ENCODE results near the gene CCDC85C.

Gene CCDC85C

GRCh38 chr14:99587460-99588278 lies 16.3 kb downstream of the CCDC85C start:
- no peak for DNase-seq

- no peak for DNase-seq
Observed at GRCh38 chr14:99586761-99587459, 17.1 kb downstream of the CCDC85C start.

DNA sequence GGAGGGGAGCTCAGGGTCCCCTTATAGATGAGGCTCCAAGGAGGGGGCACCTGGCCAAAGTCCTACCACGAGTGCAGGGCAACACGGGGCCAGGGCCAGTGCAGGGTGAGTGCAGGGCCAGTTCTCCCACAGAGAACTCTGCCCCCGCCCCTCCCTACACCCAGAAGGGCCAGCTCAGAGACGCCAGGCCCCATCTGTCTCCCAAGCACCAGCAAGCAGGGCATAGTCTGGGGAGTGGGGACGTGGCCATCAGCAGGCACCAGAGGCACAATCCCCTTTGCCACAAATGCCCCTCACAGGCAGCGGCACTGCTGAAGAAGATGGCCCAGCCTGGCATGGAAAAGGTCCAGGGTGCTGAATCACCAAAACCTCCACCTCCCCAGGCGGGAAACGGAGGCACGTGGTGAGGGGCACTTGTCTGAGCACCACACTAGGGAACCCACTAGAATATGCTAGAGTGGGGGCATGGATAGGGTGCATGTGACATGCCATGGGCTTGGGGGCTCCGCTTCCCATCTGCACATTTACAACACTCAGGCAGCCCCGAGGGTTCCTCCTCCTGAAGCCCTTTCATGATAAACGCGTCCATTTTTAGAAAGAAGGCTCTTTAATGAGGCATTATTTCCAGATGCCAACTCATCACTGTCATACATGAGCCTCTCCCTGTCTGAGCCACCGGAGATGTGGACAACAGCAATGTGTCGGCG lies 17.8 kb downstream of the CCDC85C start:
- DNase-seq, result no peak

DNA sequence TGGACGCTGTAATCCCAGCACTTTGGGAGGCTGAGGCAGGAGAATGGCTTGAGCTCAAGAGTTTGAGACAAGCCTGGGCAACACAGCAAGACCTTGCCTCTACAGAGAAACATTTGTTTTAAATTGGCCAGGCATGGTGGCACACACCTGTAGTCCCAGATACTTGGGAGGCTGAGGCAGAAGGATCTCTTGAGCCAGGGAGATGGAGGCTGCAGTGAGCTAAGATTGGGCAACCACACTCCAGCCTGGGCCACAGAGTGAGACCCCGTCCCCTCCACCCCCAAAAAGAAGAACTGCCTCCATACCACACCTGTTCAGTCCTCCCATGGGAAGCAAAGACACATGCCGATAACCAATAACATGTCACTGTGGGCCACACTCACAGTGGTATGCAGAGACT lies 19.2 kb downstream of the CCDC85C start:
- no peak for DNase-seq

DNA sequence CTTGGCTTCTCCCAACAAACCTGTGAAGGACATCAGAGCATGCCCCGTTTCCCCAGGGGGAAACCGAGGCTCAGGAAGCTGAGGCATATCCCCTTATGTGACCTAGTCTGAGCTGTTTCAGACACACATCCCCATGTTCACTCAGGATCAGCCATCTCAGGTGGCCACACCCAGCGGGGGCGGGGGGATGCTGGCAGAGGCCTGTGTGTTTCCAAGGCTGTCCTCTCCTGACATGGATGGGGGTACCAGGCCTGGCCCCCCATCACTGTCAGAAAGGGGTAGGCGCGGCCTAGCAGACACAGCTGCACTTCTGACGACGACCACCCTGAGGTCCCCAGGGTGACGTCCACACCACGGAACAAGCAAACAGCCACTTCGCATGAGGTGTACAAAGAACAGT lies 22.1 kb downstream of the CCDC85C start:
- no peak for DNase-seq

DNA sequence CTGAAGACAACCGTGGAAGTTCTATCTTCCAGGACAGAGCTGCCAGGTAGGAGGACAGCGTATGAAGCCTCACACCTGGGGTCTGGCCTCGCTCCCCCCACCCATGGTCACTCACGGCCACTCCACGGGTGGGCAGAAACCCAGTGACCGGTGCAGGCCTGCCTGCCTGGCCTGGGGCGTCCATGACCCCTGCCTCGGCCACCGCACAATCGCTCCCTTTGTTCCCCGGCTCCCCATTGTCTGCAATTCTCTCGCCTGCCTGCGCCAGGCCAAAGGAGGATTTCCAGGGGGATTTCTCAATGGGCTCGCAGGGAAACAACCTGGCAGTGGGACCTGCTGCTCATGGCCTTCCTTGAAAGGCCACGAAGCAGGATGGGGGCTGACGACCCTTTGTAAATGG lies 22.6 kb downstream of the CCDC85C start:
- DNase-seq, result peak in 1 of 2 donors; percentile 32

DNA sequence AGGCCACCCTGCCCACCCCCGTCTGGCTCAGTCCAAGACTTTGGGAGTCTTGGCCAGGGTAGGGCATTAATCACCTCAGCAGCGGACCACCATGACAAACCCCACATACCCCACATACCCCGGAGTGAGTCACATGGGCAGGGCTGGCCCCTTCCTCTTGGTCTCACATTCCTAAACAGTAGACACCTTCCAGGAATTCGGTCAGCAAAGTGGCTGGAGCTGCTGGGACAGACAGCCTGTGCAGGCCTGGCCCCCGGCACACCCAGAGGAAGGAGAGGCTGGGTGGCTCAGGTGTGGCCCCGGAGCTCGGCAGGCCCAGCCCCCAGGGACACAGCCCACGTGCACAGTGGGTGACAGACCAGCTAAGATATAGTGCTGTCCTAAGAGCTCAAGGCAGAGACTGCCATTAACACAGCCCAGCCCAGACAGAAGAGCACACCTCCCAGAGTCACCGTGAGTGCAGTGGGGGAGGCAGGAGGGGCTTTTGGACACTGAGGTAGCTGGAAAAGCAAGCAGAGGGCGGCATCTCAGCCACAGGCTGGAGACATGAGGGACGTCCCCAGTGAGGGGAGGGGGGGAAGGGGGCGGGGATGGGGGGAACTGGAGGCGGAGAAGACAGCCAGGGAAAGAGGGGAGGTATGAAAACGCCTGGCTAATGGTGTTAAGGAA lies 24.0 kb downstream of the CCDC85C start:
- DNase-seq, result no peak

DNA sequence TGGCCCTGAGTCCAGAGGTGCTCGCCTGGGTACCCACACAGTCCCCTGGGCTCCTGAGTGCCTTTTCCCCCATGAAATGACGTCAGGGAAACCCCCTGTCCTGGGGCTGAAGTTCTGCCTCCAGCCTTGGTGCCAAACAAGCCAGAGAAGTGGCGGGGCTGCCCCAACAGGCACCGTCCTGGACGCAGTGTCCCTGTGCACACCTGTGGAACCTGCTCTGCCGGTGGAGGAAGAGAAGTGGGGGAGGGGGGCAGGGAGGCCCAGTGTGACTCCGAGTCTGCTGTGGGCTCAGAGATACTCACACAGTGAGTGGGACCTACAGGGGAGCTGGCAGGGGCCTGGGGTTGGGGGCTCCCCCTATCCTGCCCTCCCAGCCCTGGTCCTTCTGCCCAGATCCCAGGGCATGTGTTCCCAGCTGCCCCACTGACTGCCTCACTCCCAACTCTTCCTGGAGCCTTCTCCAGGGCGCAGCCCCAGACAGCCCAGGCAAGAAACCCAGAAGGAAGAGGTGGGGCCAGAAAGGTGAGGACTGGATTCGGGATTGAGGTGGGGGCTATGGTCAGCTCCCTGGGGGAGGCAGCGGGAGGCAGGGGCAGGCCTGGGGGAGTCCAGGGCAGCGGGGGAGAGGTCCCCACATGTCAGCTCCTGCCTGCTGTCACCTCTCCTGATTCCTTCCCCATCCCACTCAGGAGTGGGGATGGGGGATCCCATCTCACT lies 24.7 kb downstream of the CCDC85C start:
- no peak for DNase-seq

- DNase-seq, result no peak
Observed at GRCh38 chr14:99578541-99579101, 25.4 kb downstream of the CCDC85C start.

GRCh38 chr14:99576761-99577705 lies 27.0 kb downstream of the CCDC85C start:
- DNase-seq, result no peak

- DNase-seq, result no peak
Observed at GRCh38 chr14:99576304-99576703, 27.7 kb downstream of the CCDC85C start.

DNA sequence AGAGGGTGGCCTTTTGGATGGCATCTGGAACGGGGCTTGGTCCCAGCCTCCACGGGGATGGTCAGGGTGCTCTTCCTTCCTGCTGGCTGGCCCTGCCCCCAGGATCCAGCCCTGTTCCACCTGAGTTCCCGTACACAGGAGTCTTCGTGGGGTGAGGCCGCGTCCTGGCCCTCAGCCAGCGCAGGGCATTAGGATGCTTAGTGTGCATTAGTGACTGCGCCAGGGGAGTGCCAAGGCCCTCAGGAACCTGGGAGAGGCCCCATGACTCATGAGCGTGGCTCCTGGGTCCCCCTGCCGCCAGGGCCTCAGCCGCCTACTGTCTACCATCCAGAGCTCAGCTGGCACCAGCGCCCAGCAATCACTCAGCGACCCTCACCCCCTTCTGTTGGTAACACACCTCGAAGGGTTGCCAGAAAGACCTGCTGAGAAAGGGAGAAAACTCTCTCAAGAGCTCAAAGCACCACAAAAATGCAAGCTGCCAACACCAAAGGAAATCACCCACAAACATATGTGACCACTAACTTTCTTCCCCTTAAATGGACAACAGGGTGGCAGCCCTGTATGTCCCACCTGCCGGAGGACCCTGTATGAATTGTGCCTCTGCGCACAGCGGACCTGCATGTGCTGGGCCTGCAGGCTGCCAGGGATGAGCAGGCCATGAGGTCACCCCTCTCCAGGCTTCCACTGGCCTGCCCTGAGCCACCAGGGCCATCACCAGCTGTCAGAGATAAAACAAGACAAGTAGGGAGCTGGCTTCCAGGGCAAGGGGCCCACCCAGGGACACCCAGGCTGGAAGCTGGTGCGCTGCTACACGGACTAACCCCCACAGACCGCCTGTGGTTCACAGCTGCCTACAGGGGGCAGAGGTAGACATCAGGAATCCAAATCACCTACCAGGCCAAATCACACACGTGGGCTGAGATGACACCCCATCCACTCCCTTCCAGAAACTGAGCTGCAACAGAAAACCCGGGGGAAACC lies 28.7 kb downstream of the CCDC85C start:
- DNase-seq, result no peak

GRCh38 chr14:99574099-99574880 lies 29.7 kb downstream of the CCDC85C start:
- no peak for DNase-seq

DNA sequence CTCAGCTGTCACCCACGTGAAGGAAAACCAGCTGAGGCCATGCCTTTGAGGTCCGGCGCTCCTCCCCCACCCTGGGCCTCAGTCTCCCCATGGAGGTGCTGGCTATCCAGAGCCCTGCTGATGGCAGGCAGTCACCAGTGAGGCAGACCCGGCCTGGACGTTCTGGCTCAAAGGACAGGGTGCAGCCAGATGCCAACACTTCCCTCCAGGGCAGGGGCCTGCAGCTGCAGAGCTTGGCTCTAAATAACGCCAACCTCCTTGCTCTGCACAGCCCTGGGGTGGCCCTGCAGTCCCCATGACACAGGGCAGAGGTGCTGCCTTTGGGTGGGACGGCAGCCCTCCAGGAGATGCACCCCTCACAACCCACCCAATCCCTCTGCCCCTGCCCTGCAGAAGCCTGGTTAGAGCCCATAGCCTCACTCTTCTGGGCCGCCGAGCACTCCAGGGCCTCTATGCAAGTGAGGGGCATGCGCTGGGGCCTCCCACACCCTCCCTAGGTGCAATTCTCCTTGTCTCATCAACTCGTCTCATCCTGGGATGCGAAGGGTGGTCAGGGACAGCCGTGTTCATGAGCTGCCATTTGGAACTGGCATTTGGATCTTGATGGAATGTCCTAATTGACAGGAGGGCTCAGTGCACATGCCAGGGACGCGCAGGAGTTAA lies 30.4 kb downstream of the CCDC85C start:
- no peak for DNase-seq

DNA sequence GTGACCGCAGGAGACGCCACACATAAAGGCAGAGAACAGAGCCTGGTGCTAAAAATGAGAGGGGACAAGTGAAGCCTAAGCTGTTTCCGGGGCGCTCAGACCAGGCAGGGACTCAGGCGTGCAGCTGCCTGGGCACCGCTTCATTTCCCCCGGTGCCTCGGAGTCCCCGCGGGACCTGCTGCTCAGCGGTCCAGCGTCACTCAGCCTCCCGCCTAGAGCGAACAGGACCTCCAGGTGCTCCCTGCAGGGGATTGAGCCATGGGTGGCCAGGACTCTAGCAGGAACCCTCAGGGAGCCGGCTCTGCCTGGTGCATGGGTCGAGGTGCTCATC lies 31.0 kb downstream of the CCDC85C start:
- DNase-seq, result no peak

DNA sequence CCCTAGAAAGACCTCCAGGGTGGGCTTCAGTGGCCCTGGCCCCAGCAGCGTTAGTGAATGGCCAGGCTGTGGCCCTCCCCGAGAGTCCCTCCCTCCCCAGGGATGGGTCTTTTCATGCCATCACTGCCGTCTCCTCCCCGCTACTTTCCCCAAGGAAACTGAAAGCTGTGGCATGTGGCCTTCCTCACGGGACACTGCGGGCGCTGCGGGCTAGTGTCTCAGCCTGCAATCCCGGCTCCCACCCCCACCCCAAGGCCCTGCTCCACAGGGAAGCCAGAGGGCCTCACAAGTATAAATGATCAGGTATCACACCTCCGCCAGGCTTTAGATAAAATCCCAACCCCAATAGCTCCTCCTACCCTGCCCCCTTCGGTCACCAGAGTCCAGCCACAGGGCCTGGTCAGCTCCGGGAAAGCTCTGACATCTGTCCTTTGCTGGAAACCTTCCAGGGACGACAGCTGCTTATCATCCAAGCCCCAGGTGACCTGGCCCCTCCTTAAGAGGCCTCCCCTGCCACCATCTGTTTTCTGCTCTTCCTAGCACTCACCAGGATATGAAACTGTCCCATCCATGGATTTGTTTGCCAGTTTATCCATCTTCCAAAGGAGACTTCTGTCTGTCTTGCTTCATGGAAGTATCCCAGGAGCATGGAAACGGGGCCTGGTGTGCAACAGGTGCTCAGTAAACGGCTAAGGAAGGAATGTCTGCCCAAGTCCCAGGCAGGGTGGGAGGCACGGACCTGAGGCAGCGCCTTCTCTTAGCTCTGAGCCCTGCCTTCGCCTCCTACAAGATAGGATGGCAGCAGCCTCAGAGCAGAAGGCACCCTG lies 31.6 kb downstream of the CCDC85C start:
- DNase-seq, result no peak

GRCh38 chr14:99571303-99571986 lies 32.6 kb downstream of the CCDC85C start:
- no peak for DNase-seq

Data from hippocampal formation (tissue), 2 donors.